HepG2 (cell line): ENCODE results near the gene MSANTD2. TPM values are rescaled to one million over a fixed set of nuclear protein-coding genes. Genes with fewer than 3 reads are reported as not detected.

ENCODE experiments used
- AGO2 ChIP-seq: fragments of 200-400 bp; formaldehyde crosslinking; optimal IDR thresholded peaks from 2 replicates; pipeline ENCODE3; 2017; ENCODE audit warnings: mild to moderate bottlenecking, low read depth, low read length, moderate library complexity
- ATF4 ChIP-seq, 2 experiments: fragments of 450-650 bp in 1 of 2; sonication (generic) in 1 of 2; formaldehyde crosslinking; IDR thresholded peaks; 2 replicates each; pipeline versions ENCODE4 v1.5.0 to v1.8.0; 2020 to 2022; ENCODE audit warnings: mild to moderate bottlenecking in 1 of 2, missing genetic modification reagents in 1 of 2
- CBX1 ChIP-seq: IDR thresholded peaks from one replicate; pipeline ENCODE4 v1.6.1; 2016; ENCODE audit warnings: antibody characterized with exemption, low read depth
- CREB3 ChIP-seq: sonication (generic); formaldehyde crosslinking; IDR thresholded peaks from 2 replicates; pipeline ENCODE4 v1.5.0; 2020; ENCODE audit warnings: missing genetic modification reagents
- FOXK2 ChIP-seq: fragments of 450-650 bp; IDR thresholded peaks from 2 replicates; pipeline ENCODE4 v1.6.1; 2016
- SALL1 ChIP-seq: sonication (generic); formaldehyde crosslinking; IDR thresholded peaks from 2 replicates; pipeline ENCODE4 v1.8.0; 2022; ENCODE audit warnings: mild to moderate bottlenecking, missing genetic modification reagents
- SP1 ChIP-seq, 2 experiments: fragments of 450-650 bp in 1 of 2; sonication (generic) in 1 of 2; formaldehyde crosslinking in 1 of 2; IDR thresholded peaks; 2 replicates each; pipeline versions ENCODE4 v1.4.0 to v1.6.1; 2016 to 2020; ENCODE audit warnings: missing genetic modification reagents in 1 of 2
- ZGPAT ChIP-seq: IDR thresholded peaks from 2 replicates; pipeline ENCODE4 v1.6.1; 2016; ENCODE audit warnings: mild to moderate bottlenecking
- ZNF296 ChIP-seq: sonication (generic); formaldehyde crosslinking; conservative IDR thresholded peaks from 2 replicates; pipeline ENCODE4 v1.5.0; 2020; ENCODE audit warnings: mild to moderate bottlenecking, missing genetic modification reagents
- ZNF367 ChIP-seq: sonication (generic); formaldehyde crosslinking; IDR thresholded peaks from 2 replicates; pipeline ENCODE4 v1.4.0; 2020; ENCODE audit warnings: missing genetic modification reagents, borderline replicate concordance
- ZNF407 ChIP-seq: sonication (generic); formaldehyde crosslinking; IDR thresholded peaks from one replicate; pipeline ENCODE4 v1.5.1; 2020; ENCODE audit warnings: mild to moderate bottlenecking, missing genetic modification reagents; ENCODE audit errors: not compliant biosample characterization
- ZNF552 ChIP-seq: sonication (generic); formaldehyde crosslinking; IDR thresholded peaks from 2 replicates; pipeline ENCODE4 v1.9.0; 2022; ENCODE audit warnings: missing genetic modification reagents, mild to moderate bottlenecking, borderline replicate concordance
- ZNF766 ChIP-seq: sonication (generic); formaldehyde crosslinking; IDR thresholded peaks from 2 replicates; pipeline ENCODE4 v1.5.0; 2020; ENCODE audit warnings: missing genetic modification reagents, borderline replicate concordance
- ZSCAN5A ChIP-seq: sonication (generic); formaldehyde crosslinking; IDR thresholded peaks from 2 replicates; pipeline ENCODE4 v1.8.0; 2022; ENCODE audit warnings: mild to moderate bottlenecking, missing genetic modification reagents, borderline replicate concordance
- polyA plus RNA-seq, 8 experiments: library from polyadenylated mRNA; depleted of rRNA in 3 of 8; stranded (reverse) in 7 of 8; unstranded in 1 of 8; fragments of >200 nt; fragmentation: Illumina TruSeq in 4 of 8; extraction: Trizol in 4 of 8; gene quantifications; 2 replicates each; pipeline versions ENCODE4 v1.2.1 to v1.2.3, GENCODE V29; 2011 to 2016; ENCODE audit warnings: low read depth in 4 of 8, missing spikeins in 1 of 8, mixed read lengths in 1 of 8; ENCODE audit not compliant: insufficient read depth in 1 of 8
- total RNA-seq, 5 experiments: library from RNA; depleted of rRNA; stranded (reverse); fragments of >200 nt; fragmentation: Illumina TruSeq; extraction: Trizol; gene quantifications; 2 replicates each; pipeline ENCODE4 v1.2.3, GENCODE V29; 2016; ENCODE audit warnings: low read depth in 1 of 5

The MSANTD2 gene
- total and polyA plus RNA-seq, 2 of the 13 experiments (the other 11 are each of a cell fraction or from before 2014, with no cell fraction given): 8.7 to 10.1 TPM

GRCh38 chr11:124759266-124760204 is 40.7 kb downstream of the MSANTD2 start (continued):
- TF ChIP-seq ZNF766 (CRISPR knock-in tag) (0 out of 2 replicates have a peak, but pooled peaks have one; percentile 59), ZGPAT (peak; percentile 34; the same call in 1 of the 2 replicates), AGO2 (peak; percentile 34), ZNF552 (CRISPR knock-in tag) (0 out of 2 replicates have a peak, but pooled peaks have one; percentile 58), CREB3 (CRISPR knock-in tag) (0 out of 2 replicates have a peak, but pooled peaks have one; percentile 49), ZNF367 (peak; percentile 47; the same call in 1 of the 2 replicates), ATF4 (CRISPR knock-in tag; IDR thresholded peaks at IDR 0.05) (no peak), ZNF296 (CRISPR knock-in tag) (peak; percentile 70; the same call in 1 of the 2 replicates), CBX1 (no peak), SP1 (IDR thresholded peaks at IDR 0.05) (no peak), SP1 (CRISPR knock-in tag; IDR thresholded peaks at IDR 0.05) (no peak), ZNF407 (no peak), FOXK2 (no peak), SALL1 (CRISPR knock-in tag) (peak; percentile 55), ZSCAN5A (no peak)
